GM12873 (cell line): ENCODE measurements around the gene METRN.

Experiments used
- TF ChIP-seq, protein P1 (sequence below): IDR thresholded peaks from 2 replicates; pipeline ENCODE4 v1.5.1; 2012; ENCODE audit warnings: low read depth, mild to moderate bottlenecking, moderate library complexity, low read length, control low read depth; ENCODE audit not compliant: insufficient read depth; ENCODE audit errors: missing control alignments

METRN gene

DNA sequence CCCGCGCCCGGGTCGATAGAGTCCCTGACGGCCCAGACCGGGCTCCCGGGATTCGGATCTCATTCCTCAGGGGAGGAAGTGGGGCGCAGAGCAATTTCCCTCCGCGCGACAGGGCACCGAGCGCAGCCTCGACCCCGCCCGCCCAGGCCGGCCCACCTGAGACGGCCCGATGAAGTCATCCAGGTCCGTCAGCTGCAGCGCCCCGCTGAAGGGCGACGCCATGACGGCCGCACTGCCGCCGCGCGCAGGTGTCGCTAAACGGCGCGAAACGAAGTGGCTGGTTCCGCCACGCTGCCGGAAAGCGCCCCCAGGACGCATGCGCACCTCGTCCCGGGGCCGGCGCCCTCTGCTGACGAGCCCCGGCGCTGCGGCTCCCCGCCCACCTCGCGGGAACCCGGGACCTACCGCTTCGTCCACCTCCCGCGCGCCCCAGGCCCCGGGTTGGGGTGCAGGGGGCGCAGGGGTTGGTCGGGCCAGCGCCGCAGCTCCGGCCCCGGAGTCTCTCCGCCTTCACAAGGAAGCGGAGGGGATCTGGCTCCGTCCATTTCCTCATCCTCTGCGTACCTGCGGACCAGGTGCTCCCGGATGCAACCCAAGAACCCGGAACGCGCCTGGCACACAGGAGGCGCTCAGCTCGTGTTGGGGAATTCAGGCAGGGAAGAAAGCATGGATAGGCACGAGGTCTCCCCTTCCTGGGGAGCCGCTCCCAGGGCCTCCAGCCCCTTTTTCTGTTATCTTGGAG lies 26.0 kb downstream of the METRN start, which contains the start of gene CIAO3:
TSS of gene CIAO3 (minus strand) at position 234 of the 742 bp plus-strand sequence. CDS start at position 222, 12 bp downstream.
- TF ChIP-seq, protein P1, sequence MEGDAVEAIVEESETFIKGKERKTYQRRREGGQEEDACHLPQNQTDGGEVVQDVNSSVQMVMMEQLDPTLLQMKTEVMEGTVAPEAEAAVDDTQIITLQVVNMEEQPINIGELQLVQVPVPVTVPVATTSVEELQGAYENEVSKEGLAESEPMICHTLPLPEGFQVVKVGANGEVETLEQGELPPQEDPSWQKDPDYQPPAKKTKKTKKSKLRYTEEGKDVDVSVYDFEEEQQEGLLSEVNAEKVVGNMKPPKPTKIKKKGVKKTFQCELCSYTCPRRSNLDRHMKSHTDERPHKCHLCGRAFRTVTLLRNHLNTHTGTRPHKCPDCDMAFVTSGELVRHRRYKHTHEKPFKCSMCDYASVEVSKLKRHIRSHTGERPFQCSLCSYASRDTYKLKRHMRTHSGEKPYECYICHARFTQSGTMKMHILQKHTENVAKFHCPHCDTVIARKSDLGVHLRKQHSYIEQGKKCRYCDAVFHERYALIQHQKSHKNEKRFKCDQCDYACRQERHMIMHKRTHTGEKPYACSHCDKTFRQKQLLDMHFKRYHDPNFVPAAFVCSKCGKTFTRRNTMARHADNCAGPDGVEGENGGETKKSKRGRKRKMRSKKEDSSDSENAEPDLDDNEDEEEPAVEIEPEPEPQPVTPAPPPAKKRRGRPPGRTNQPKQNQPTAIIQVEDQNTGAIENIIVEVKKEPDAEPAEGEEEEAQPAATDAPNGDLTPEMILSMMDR: peak; percentile 93

GRCh38 chr16:741986-742629 lies 27.2 kb downstream of the METRN start:
- TF ChIP-seq, protein P1: no peak

- TF ChIP-seq, protein P1: peak; percentile 45
Measured at GRCh38 chr16:743794-744500, 29.0 kb downstream of the METRN start.

GRCh38 chr16:745739-746138 lies 30.8 kb downstream of the METRN start:
- TF ChIP-seq, protein P1: peak; percentile 58

GRCh38 chr16:746637-747036 lies 31.7 kb downstream of the METRN start:
- TF ChIP-seq, protein P1: no peak

- TF ChIP-seq, protein P1: no peak
Measured at GRCh38 chr16:747978-748746, 33.2 kb downstream of the METRN start.

DNA sequence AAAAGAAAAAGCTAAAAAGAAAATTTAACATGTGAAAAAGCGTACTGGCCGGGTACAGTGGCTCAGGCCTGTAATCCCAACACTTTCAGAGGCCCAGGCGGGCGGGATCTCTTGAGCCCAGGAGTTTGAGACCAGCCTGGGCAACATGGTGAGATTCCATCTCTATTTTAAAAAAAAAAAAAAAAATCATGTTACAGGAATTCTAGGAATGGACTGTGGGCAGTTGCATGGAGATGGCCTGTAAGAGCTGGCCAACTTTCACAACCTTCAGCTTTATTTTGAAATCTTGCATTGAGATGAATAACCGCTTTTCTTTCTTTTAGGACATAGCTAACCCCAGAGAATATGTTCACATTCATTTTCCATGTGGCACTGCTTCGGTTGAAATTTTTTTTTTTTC lies 34.1 kb downstream of the METRN start:
- TF ChIP-seq, protein P1: no peak
